Stimulated activated CD8-positive, alpha-beta memory T cell treated with anti-CD3 and anti-CD28 coated beads, Interleukin-12 subunit alpha, Interleukin-12 subunit beta, amount 100 ng/mL, for 24 hours (primary cell): ENCODE data around the gene NME2.
"Not testable (repeated sequence)": the region's sequence is repeated elsewhere in the genome, so short reads cannot be mapped to it uniquely, and the experiment has no call there.

Experiments used
- DNase-seq: peaks from one replicate; pipeline ENCODE4 v3.0.0-alpha.2; 2020; ENCODE audit errors: extremely low read depth

The NME2 gene

GRCh38 chr17:51166198-51166986 lies at the start of gene NME2:
TSS of gene NME2 (plus strand) at chr17:51166411. CDS start at chr17:51166831, 420 bp downstream.
- DNase-seq: peak; percentile 44

DNA sequence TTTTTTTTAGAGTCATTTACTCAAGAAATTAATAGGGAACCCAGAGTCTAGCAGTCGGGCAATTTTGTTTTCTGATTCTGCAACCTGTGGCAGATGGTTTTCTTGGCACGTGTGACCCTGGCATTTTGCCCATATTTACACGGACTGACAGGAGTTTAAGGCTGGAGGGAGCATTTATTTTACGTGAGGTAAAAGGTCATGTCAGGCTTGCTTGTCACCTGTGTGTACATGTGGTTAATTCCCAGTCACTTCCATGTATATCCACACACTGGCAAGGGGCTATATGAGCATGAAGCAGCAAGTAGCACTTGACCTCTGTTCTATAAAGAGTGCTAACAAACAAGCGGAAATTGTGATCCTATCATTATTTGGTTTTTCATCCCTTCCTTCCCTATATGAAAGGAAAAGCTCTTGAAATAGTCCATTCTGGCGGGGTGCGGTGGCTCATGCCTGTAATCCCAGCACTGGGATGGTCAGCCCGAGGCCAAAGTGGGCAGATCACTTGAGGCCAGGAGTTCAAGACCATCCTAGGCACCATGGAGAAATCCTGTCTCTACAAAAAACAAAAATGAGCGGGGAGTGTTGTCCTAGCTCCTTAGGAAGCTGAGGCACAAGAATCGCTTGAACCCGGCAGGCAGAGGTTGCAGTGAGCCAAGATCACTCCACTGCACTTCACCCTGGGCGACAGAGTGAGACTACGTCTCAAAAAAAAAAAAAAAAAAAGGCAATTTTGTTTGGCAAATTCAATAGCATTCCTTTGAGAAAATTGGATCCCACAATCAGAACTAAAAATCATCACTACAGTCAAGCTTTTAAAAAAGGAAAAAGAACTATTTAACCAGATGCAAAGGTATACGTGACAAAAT lies 47.6 kb upstream of the NME2 start:
- DNase-seq: no peak

DNA sequence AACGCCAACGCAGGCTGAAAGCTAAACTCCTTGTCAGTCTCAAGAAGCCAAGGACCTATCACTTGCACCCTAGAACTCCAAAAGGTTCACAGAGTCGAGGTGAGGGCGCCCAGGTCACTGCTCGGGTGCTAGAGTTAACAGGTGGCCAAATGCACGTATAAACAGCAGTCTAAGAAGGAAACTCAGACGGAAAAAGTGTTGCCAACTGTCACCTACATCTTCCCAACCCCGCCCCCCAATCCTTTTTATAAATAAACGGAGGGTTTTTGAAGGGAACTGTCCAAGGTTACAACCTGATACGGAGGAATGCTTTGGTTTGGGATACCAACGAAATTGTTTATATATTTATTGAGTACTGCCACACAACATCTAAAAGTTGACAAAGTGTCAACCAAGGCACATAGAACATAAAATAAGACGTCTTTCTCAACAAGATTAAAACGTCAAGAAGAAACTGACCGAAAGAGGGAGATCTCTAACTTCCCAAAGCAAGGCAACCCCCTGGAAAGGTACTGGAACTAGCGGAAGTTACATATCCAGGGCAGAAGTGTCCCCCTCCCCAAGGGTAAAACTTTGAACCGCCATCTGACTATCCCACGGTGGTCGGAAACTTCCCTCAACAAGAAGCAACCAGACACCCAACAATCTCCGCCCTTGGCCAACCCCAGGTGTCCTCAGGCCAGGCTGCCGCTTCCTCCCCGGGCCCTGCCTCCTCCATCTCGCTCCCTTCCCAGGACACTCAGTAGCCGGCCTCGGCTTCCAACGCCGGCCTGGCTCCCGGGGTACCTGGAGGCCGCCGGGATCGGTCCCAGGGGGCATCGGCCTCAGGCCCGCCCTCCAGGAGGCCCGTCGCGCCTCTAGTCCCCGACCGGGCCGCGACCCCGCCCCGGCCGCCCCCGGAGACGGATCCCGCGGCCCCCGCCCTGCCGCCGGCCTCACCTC lies 46.5 kb upstream of the NME2 start:
- no peak for DNase-seq

GRCh38 chr17:51120357-51120738 lies 45.9 kb upstream of the NME2 start:
- DNase-seq: peak; percentile 5

GRCh38 chr17:51120739-51121619 lies 45.2 kb upstream of the NME2 start, which contains the start of gene SPAG9:
TSS of gene SPAG9 (minus strand) at chr17:51120868. CDS start at chr17:51120656, 212 bp downstream.
- peak; percentile 81 for DNase-seq

- DNase-seq: peak; percentile 67
Observed at GRCh38 chr17:51121620-51122472, 44.4 kb upstream of the NME2 start.

DNA sequence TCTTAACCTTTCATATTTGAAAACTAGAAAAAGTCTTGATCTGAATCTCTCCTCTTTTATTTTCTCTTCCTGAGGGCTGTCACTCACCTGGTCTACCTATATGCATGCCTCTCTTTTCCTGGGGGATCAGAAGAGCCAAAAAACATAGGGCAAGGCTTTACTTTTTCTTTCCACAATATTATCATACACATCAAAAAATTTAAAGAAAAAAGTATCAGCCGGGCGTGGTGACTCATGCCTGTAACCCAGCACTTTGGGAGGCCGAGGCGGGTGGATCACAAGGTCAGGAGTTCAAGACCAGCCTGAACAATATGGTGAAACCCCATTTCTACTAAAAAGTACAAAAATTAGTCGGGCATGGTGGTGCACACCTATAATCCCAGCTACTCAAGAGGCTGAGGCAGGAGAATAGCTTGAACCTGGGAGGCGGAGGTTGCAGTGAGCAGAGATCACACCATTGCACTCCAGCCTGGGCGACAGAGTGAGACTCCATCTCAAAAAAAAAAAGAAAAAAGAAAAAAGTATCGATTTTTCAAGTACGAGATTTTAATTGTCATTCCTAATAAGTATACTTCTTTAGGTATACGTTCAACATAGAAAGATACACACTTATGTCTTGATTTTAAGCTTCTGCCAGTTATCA lies 43.6 kb upstream of the NME2 start:
- not testable (repeated sequence) for DNase-seq

GRCh38 chr17:51124640-51125503 lies 41.3 kb upstream of the NME2 start:
- DNase-seq: no peak

GRCh38 chr17:51128076-51128475 lies 38.1 kb upstream of the NME2 start:
- no peak for DNase-seq

DNA sequence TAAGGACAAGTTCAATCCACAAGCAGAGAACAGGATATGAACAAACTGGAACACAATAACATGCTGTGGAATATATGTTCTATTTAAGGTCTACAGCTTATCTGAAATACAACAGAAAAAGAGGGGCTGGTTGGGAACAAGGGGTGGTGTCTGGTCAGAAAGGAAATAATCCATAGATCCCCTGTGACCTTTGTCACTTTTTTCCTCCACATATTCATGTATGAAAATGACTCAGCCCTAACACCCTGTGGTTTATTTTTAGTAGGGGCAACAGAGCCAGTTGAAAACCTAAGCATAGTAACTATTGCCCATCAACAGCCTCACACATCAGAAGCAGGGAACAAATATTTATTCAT lies 33.3 kb upstream of the NME2 start:
- DNase-seq: no peak

GRCh38 chr17:51133365-51133764 lies 32.8 kb upstream of the NME2 start:
- DNase-seq: no peak

DNA sequence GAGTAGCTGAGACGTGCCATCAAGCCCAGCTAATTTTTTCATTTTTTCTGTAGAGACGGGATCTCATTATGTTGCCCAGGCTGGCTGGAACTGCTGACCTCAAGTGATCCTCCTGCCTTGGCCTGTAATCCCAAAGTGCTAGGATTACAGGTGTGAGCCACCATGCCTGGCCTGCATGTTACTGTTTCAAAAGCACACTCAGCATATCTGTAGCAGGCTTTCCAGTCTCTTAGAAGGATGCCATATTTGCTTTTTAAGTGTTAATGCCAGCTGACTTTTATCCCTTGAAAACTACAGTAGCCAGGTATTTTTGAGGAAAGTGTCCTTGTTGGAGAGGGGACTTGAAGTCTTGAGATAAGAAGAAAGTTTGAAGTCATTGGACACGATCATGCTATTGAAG lies 30.3 kb upstream of the NME2 start:
- DNase-seq: no peak

DNA sequence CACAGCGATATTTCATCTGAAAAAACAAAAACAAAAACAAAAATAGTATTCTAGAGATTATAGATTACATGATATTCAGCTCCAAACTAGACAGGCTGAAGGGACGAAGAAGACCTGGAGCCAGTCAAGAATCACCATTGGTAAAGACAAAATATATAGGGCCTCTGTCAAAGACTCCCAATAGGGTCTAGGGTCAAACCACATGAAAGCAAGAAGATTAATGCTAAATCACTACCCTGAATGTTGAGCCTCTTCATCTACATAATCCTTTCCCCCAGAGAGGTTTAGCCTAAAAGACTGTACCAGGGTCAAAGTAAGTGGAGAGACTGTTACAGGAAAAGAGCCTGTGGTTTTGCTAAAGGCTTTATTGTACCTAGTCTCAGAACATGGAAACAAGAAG lies 23.6 kb upstream of the NME2 start:
- no peak for DNase-seq

DNA sequence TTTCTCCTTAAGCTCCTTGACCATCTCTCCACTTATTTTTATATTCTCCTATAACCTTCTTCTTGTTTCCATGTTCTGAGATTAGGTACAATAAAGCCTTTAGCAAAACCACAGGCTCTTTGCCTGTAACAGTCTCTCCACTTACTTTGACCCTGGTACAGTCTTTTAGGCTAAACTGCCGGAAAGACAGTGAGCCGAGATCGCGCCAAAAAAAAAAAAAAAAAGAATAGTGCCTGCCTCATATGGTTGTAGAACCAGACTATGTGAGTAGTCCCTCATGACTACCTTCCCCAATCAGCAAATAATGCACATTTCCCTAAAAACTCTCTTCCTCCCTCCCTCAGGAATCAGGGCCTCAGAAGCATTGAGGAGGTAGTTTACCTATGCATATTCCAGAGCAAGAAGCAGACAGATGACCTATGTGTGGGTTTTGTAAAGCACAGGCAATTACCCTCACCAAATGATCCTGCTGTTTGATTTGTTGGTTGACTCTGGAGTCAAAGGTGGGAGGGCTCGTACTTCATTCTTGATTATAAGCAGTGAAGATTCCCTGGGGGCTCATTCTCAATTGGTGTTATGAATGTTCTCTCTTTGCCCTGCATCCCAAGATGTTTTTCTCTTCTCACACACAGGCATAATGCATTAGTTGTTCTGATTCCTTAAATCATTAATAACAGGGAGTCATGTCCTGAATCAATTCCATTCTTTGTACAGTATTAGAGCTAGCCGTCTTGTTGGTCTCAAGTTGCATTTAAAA lies 21.8 kb upstream of the NME2 start:
- no peak for DNase-seq

DNA sequence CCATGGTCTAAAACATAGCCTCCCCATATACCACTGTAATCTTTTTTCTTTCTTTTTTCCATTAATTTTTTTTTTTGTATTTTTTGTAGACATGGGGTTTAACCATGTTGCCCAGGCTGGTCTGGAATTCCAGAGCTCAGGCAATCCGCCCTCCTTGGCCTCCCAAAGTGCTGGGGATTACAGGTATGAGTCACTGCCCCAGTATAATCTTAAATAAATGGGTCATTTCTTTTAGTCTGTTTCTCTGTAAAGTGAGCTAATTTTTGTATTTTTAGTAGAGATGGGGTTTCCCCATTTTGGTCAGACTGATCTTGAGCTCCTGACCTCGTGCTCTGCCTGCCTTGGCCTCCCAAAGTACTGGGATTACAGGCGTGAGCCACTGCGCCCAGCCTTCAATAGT lies 18.6 kb upstream of the NME2 start:
- DNase-seq: no peak

- no peak for DNase-seq
Observed at GRCh38 chr17:51149163-51149562, 17.0 kb upstream of the NME2 start.

DNA sequence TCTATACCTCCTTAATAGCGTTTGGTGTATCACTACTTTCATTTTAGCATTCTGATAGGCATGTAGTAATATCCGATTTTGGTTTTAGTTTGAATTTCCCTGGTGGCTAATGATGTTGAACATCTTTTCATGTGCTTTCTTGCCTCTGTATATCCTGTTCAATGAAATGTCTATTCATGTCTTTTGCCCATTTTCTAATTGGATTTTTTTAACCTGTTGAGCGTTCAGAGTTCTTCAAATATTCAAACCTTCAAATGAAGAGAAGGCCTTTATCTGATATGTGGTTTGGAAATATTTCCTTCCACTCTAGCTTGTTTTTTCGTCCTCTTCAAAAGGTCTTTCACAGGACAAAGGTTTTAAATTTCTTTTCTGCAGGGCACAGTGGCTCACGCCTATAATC lies 15.3 kb upstream of the NME2 start:
- no peak for DNase-seq

DNA sequence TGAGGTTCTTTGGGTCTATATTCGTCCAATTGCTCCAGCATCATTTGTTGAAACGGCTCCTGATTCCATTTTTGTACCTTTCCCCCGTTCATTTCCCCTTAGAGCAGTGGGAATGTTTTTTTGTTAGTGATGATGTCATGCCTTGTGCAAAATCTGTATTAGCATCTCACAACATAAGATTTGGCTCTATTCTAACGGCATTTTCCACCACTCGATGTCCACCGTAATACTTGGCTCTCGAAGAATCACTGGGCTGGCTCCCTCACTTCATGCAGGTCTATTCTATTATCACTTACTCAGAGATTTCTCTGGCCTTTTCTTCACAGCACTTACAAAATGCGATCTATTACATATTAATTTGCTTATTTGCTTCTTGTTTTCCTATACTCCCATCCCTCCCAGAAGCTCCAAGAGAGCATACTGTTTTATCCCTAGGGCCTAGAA lies 13.4 kb upstream of the NME2 start:
- DNase-seq: no peak
